IPS-11a (cell line): ENCODE data around the gene SLC16A13.

Source experiments
- H3K4me3 ChIP-seq: one replicate; pipeline ENCODE4 v1.5.1; 2013; ENCODE audit warnings: low read depth, low read length, control low read depth

The SLC16A13 gene

GRCh38 chr17:7011415-7011814 lies 24.4 kb upstream of the SLC16A13 start:
- peak overlapping the region; percentile 76 for H3K4me3 ChIP-seq

GRCh38 chr17:7011942-7012254 lies 23.9 kb upstream of the SLC16A13 start:
- H3K4me3 ChIP-seq: peak overlapping the region; percentile 76

GRCh38 chr17:7014261-7014994 lies 21.4 kb upstream of the SLC16A13 start:
- H3K4me3 ChIP-seq: peak overlapping the region; percentile 46

- peak overlapping the region; percentile 69 for H3K4me3 ChIP-seq
Observed at GRCh38 chr17:7014995-7015958, 20.5 kb upstream of the SLC16A13 start.

GRCh38 chr17:7016418-7016817 lies 19.4 kb upstream of the SLC16A13 start:
- H3K4me3 ChIP-seq: no peak overlapping the region

- H3K4me3 ChIP-seq: no peak overlapping the region
Observed at GRCh38 chr17:7016886-7017826, 18.7 kb upstream of the SLC16A13 start.

GRCh38 chr17:7017827-7018200 lies 18.0 kb upstream of the SLC16A13 start:
- no peak overlapping the region for H3K4me3 ChIP-seq

GRCh38 chr17:7018331-7018964 lies 17.4 kb upstream of the SLC16A13 start:
- H3K4me3 ChIP-seq: no peak overlapping the region

GRCh38 chr17:7019367-7019766 lies 16.4 kb upstream of the SLC16A13 start:
- no peak overlapping the region for H3K4me3 ChIP-seq

GRCh38 chr17:7019839-7020519 lies 15.8 kb upstream of the SLC16A13 start:
- peak overlapping the region; percentile 13 for H3K4me3 ChIP-seq

GRCh38 chr17:7020894-7021664 lies 14.7 kb upstream of the SLC16A13 start:
- H3K4me3 ChIP-seq: no peak overlapping the region

GRCh38 chr17:7021993-7022778 lies 13.6 kb upstream of the SLC16A13 start:
- H3K4me3 ChIP-seq: peak overlapping the region; percentile 17

GRCh38 chr17:7022781-7023571 lies 12.8 kb upstream of the SLC16A13 start, which contains the start of gene BCL6B:
Gene BCL6B, plus strand, starts transcription at chr17:7023050. Its CDS starts 622 bp downstream, at chr17:7023672.
- peak within 1 kb of the TSS; percentile 17 for H3K4me3 ChIP-seq

GRCh38 chr17:7023576-7024401 lies 12.0 kb upstream of the SLC16A13 start:
- H3K4me3 ChIP-seq: peak overlapping the region; percentile 9

GRCh38 chr17:7024402-7024785 lies 11.4 kb upstream of the SLC16A13 start:
- H3K4me3 ChIP-seq: no peak overlapping the region

- no peak overlapping the region for H3K4me3 ChIP-seq
Observed at GRCh38 chr17:7025245-7025644, 10.6 kb upstream of the SLC16A13 start.
